H9 (cell line): ENCODE data around the gene DEPDC5. TPM values are rescaled to one million over a fixed set of nuclear protein-coding genes. Genes with fewer than 3 reads are reported as not detected.

Source experiments
- DNase-seq: peaks from one replicate; pipeline ENCODE4 v3.0.0-alpha.2; 2017
- H2AFZ ChIP-seq: one replicate; pipeline ENCODE4 v1.6.1; 2013; ENCODE audit warnings: mild to moderate bottlenecking, low read length, control low read depth, moderate library complexity
- H2AK5ac ChIP-seq: 2 replicates; pipeline ENCODE4 v1.6.1; 2013; ENCODE audit warnings: low read length, control low read depth, mixed read lengths; ENCODE audit not compliant: insufficient read length
- H2BK120ac ChIP-seq: one replicate; pipeline ENCODE4 v1.6.1; 2013; ENCODE audit warnings: low read depth, mild to moderate bottlenecking, low read length, control low read depth, inconsistent platforms; ENCODE audit not compliant: poor library complexity, severe bottlenecking
- H2BK12ac ChIP-seq: 2 replicates; pipeline ENCODE4 v1.6.1; 2013; ENCODE audit warnings: low read length, control low read depth, mixed read lengths, low read depth; ENCODE audit not compliant: insufficient read length
- H2BK15ac ChIP-seq: 2 replicates; pipeline ENCODE4 v1.6.1; 2013; ENCODE audit warnings: low read depth, low read length, control low read depth
- H2BK20ac ChIP-seq: one replicate; pipeline ENCODE4 v1.6.1; 2013; ENCODE audit warnings: low read depth, mild to moderate bottlenecking, low read length, control low read depth, inconsistent platforms; ENCODE audit not compliant: poor library complexity, severe bottlenecking
- H2BK5ac ChIP-seq: 2 replicates; pipeline ENCODE4 v1.6.1; 2013; ENCODE audit warnings: low read length, control low read depth, mixed read lengths; ENCODE audit not compliant: insufficient read length
- H3K14ac ChIP-seq: 2 replicates; pipeline ENCODE4 v1.6.1; 2013; ENCODE audit warnings: low read length, control low read depth; ENCODE audit not compliant: insufficient read depth
- H3K18ac ChIP-seq: 2 replicates; pipeline ENCODE4 v1.6.1; 2013; ENCODE audit warnings: low read depth, mild to moderate bottlenecking, mixed read lengths, low read length, control low read depth; ENCODE audit not compliant: insufficient read length
- H3K23ac ChIP-seq: 2 replicates; pipeline ENCODE4 v1.6.1; 2013; ENCODE audit warnings: low read length, control low read depth, mixed read lengths, low read depth; ENCODE audit not compliant: insufficient read length
- H3K23me2 ChIP-seq: 2 replicates; pipeline ENCODE4 v1.6.1; 2013; ENCODE audit warnings: low read depth, mild to moderate bottlenecking, mixed read lengths, low read length, control low read depth; ENCODE audit not compliant: insufficient read length, poor library complexity, severe bottlenecking
- H3K27ac ChIP-seq: 2 replicates; pipeline ENCODE4 v1.5.1; 2013; ENCODE audit warnings: low read length, control low read depth, mixed read lengths, low read depth; ENCODE audit not compliant: insufficient read length
- H3K27me3 ChIP-seq: 2 replicates; pipeline ENCODE4 v1.6.1; 2013; ENCODE audit warnings: low read length, control low read depth, inconsistent platforms; ENCODE audit not compliant: insufficient read depth
- H3K4ac ChIP-seq: 2 replicates; pipeline ENCODE4 v1.6.1; 2013; ENCODE audit warnings: low read depth, mild to moderate bottlenecking, control low read depth, inconsistent platforms, low read length, moderate library complexity
- H3K4me1 ChIP-seq: 2 replicates; pipeline ENCODE4 v1.6.1; 2013; ENCODE audit warnings: low read length, control low read depth, inconsistent platforms; ENCODE audit not compliant: insufficient read depth
- H3K4me2 ChIP-seq: 2 replicates; pipeline ENCODE4 v1.6.1; 2013; ENCODE audit warnings: low read length, control low read depth, mixed read lengths; ENCODE audit not compliant: insufficient read length, insufficient read depth
- H3K56ac ChIP-seq: 2 replicates; pipeline ENCODE4 v1.6.1; 2013; ENCODE audit warnings: low read depth, mild to moderate bottlenecking, mixed read lengths, low read length, control low read depth; ENCODE audit not compliant: insufficient read length
- H3K79me1 ChIP-seq: 2 replicates; pipeline ENCODE4 v1.6.1; 2013; ENCODE audit warnings: low read depth, mild to moderate bottlenecking, moderate library complexity, low read length, control low read depth, inconsistent platforms; ENCODE audit not compliant: insufficient read depth, poor library complexity, severe bottlenecking
- H3K79me2 ChIP-seq: 2 replicates; pipeline ENCODE4 v1.6.1; 2013; ENCODE audit warnings: low read length, control low read depth, inconsistent platforms; ENCODE audit not compliant: insufficient read depth
- H3K9ac ChIP-seq: 2 replicates; pipeline ENCODE4 v1.6.1; 2013; ENCODE audit warnings: low read length, control low read depth, mixed read lengths; ENCODE audit not compliant: insufficient read length; ENCODE audit errors: extremely low read depth
- H3K9me3 ChIP-seq: one replicate; pipeline ENCODE4 v1.6.1; 2013; ENCODE audit warnings: low read depth, low read length, inconsistent platforms; ENCODE audit not compliant: control insufficient read depth
- H3T11ph ChIP-seq: one replicate; pipeline ENCODE4 v1.6.1; 2013; ENCODE audit warnings: mild to moderate bottlenecking, low read length, control low read depth, inconsistent platforms
- H4K20me1 ChIP-seq: one replicate; pipeline ENCODE4 v1.6.1; 2013; ENCODE audit not compliant: control insufficient read depth, insufficient read length, insufficient read depth
- H4K5ac ChIP-seq: 2 replicates; pipeline ENCODE4 v1.6.1; 2013; ENCODE audit warnings: low read depth, mild to moderate bottlenecking, mixed read lengths, low read length, control low read depth; ENCODE audit not compliant: insufficient read length
- H4K8ac ChIP-seq: replicated peaks from 2 replicates; pipeline ENCODE4 v1.6.1; 2013; ENCODE audit warnings: low read length, control low read depth, mixed read lengths, low read depth; ENCODE audit not compliant: insufficient read length
- H4K91ac ChIP-seq: 2 replicates; pipeline ENCODE4 v1.6.1; 2013; ENCODE audit warnings: low read depth, mild to moderate bottlenecking, moderate library complexity, mixed read lengths, low read length, control low read depth; ENCODE audit not compliant: insufficient read length
- H3K27ac Mint-ChIP-seq, 3 experiments: 2 replicates in 2 of 3; 3 replicates in 1 of 3; pipeline ENCODE4 v1.8.0; 2020 to 2021; ENCODE audit warnings: mixed read lengths in 3 of 3, mild to moderate bottlenecking in 1 of 3, moderate library complexity in 1 of 3
- H3K27me3 Mint-ChIP-seq: 2 replicates; pipeline ENCODE4 v1.8.0; 2021; ENCODE audit warnings: low read depth, mild to moderate bottlenecking, moderate library complexity, mixed read lengths
- H3K36me3 Mint-ChIP-seq, 3 experiments: 2 replicates in 2 of 3; 3 replicates in 1 of 3; pipeline ENCODE4 v1.8.0; 2020 to 2021; ENCODE audit warnings: low read depth in 3 of 3, mixed read lengths in 3 of 3; ENCODE audit not compliant: insufficient read depth in 1 of 3
- H3K4me1 Mint-ChIP-seq, 2 experiments: 2 replicates each; pipeline ENCODE4 v1.8.0; 2020; ENCODE audit warnings: mixed read lengths in 2 of 2
- H3K4me3 Mint-ChIP-seq, 2 experiments: 2 replicates in 1 of 2; 3 replicates in 1 of 2; pipeline ENCODE4 v1.8.0; 2020 to 2021; ENCODE audit warnings: mild to moderate bottlenecking in 2 of 2, mixed read lengths in 2 of 2, moderate library complexity in 1 of 2
- H3K9me3 Mint-ChIP-seq, 2 experiments: 2 replicates in 1 of 2; 3 replicates in 1 of 2; pipeline ENCODE4 v1.8.0; 2020; ENCODE audit warnings: mild to moderate bottlenecking in 2 of 2, mixed read lengths in 2 of 2, moderate library complexity in 1 of 2
- WGBS: extraction: QIAGEN DNeasy Blood & Tissue Kit; methylation state at CpG from one replicate; pipeline ENCODE4 v1.1.7; 2013; ENCODE audit warnings: missing lambda C conversion rate, low lambda C conversion rate, mixed read lengths; ENCODE audit not compliant: insufficient read length; ENCODE audit errors: extremely low coverage; 5-methylcytosine and 5-hydroxymethylcytosine counted together
- total RNA-seq: library from RNA; stranded (reverse); gene quantifications from 2 replicates; pipeline ENCODE4 v1.2.1, GENCODE V29; 2021
- TF ChIP-seq, protein P1 (sequence below): fragments of 200-600 bp; sonication (generic); conservative IDR thresholded peaks from 3 replicates; pipeline ENCODE4 v1.8.0; 2021; ENCODE audit warnings: antibody characterized with exemption, mild to moderate bottlenecking

The DEPDC5 gene
- total RNA-seq, 1 experiment from 2014 or later: 29.2 TPM

DNA sequence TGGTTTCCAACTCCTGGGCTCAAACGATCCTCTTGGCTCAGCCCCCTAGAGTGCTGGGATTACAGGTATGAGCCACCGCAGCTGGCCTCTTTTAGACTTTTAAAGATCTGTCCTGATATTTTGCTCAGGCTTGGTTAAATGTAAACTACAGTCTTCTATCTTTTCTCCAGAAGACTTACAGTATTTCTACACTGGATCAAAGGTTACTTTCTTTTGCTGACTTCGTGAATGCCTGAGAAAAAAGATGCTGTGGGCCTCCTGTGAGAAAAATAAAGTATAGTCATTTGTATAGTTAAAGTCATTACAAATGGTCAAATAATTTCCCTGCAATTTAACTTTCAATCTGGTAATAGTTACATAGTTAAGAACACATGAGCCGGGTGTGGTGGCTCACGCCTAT is 19.6 kb downstream of the DEPDC5 start:
- Histone ChIP-seq H3K79me2 (no peaks in the 10 kb centered on the region), H3K4ac (no peak overlapping the region), H3K9me3 (no peaks in the 10 kb centered on the region), H3T11ph (no peak overlapping the region), H3K4me1 (no peaks in the 10 kb centered on the region), H3K18ac (no peak overlapping the region), H3K23ac (no peak overlapping the region), H2BK20ac (no peak overlapping the region), H2BK15ac (no peak overlapping the region), H3K9ac (no peak overlapping the region), H4K5ac (no peak overlapping the region), H4K8ac (no peak overlapping the region), H4K91ac (no peak overlapping the region), H2BK120ac (no peak overlapping the region), H2AFZ (no peak overlapping the region), H2BK12ac (no peak overlapping the region), H3K56ac (no peak overlapping the region), H2AK5ac (no peak overlapping the region), H2BK5ac (no peak overlapping the region), H3K79me1 (no peaks in the 10 kb centered on the region), H3K23me2 (no peaks in the 10 kb centered on the region), H3K14ac (no peak overlapping the region), H4K20me1 (no peaks in the 10 kb centered on the region), H3K27ac (no peak overlapping the region), H3K27me3 (no peaks in the 10 kb centered on the region), H3K4me2 (no peak overlapping the region)
- DNase-seq: no peak
- TF ChIP-seq, protein P1, sequence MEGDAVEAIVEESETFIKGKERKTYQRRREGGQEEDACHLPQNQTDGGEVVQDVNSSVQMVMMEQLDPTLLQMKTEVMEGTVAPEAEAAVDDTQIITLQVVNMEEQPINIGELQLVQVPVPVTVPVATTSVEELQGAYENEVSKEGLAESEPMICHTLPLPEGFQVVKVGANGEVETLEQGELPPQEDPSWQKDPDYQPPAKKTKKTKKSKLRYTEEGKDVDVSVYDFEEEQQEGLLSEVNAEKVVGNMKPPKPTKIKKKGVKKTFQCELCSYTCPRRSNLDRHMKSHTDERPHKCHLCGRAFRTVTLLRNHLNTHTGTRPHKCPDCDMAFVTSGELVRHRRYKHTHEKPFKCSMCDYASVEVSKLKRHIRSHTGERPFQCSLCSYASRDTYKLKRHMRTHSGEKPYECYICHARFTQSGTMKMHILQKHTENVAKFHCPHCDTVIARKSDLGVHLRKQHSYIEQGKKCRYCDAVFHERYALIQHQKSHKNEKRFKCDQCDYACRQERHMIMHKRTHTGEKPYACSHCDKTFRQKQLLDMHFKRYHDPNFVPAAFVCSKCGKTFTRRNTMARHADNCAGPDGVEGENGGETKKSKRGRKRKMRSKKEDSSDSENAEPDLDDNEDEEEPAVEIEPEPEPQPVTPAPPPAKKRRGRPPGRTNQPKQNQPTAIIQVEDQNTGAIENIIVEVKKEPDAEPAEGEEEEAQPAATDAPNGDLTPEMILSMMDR: no peak
- Mint-ChIP-seq H3K36me3 (peaks cover 7 to 54% (median 26%) of the 10 kb centered on the region in 3 experiments; a peak in 6 of 7 replicates), H3K4me3 (no peak overlapping the region), H3K9me3 (no peaks in the 10 kb centered on the region), H3K27ac (no peak overlapping the region; a peak in 1 of 7 replicates), H3K4me1 (no peaks in the 10 kb centered on the region), H3K27me3 (no peaks in the 10 kb centered on the region)
- WGBS: no CpG with 5 or more reads among the region's 5 CpGs
